Nephron (organoid): ENCODE results near the gene PLB1.

Experiments
- H3K27ac Mint-ChIP-seq, 3 experiments: 2 replicates each; pipeline ENCODE4 v1.8.0; 2020; ENCODE audit warnings: mixed read lengths in 3 of 3, mild to moderate bottlenecking in 2 of 3, moderate library complexity in 1 of 3
- H3K27me3 Mint-ChIP-seq: 2 replicates; pipeline ENCODE4 v1.8.0; 2021; ENCODE audit warnings: low read depth, mild to moderate bottlenecking, moderate library complexity, mixed read lengths
- H3K36me3 Mint-ChIP-seq: 2 replicates; pipeline ENCODE4 v1.8.0; 2020; ENCODE audit warnings: low read depth, mixed read lengths
- H3K4me1 Mint-ChIP-seq: 2 replicates; pipeline ENCODE4 v1.8.0; 2020; ENCODE audit warnings: mixed read lengths
- H3K4me3 Mint-ChIP-seq, 3 experiments: 2 replicates each; pipeline ENCODE4 v1.8.0; 2020; ENCODE audit warnings: mild to moderate bottlenecking in 3 of 3, mixed read lengths in 3 of 3, moderate library complexity in 2 of 3
- H3K9me3 Mint-ChIP-seq: 2 replicates; pipeline ENCODE4 v1.8.0; 2020; ENCODE audit warnings: mixed read lengths
- CTCF ChIP-seq, 3 experiments: fragments of 200-600 bp; sonication (generic); IDR thresholded peaks; one replicate each; pipeline ENCODE4 v1.5.0; 2021; ENCODE audit warnings: antibody characterized with exemption in 3 of 3; ENCODE audit not compliant: unreplicated experiment in 3 of 3

The PLB1 gene

DNA sequence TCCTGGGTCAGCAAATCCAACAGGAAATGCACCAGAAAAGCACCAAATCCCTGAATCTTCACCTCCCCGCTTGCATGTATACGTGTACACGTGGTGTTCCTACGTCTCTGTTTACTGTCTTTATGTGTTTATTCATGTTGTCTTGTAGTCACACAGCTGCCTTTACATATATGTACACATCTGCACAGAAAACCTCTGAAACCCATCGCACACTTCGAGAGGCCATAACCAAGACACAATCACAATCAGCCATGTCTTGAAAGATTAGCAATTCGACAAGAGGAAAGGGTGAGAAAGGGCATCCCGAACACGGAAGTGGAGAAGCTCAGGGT, 98.1 kb downstream of the PLB1 start:
- Mint-ChIP-seq H3K4me3 (no peak overlapping the region), H3K4me1 (peaks cover 33% of the 10 kb centered on the region), H3K27me3 (peaks cover 11% of the 10 kb centered on the region), H3K36me3 (no peaks in the 10 kb centered on the region), H3K9me3 (no peaks in the 10 kb centered on the region), H3K27ac (peak overlapping the region; percentile 43 to 68 (median 55))
- no peak for TF ChIP-seq CTCF (IDR thresholded peaks at IDR 0.05; ENCODE audit: unreplicated experiment in 3 of 3)

- peaks cover 11% of the 10 kb centered on the region for H3K27me3 Mint-ChIP-seq
- H3K27ac Mint-ChIP-seq: peak overlapping the region; percentile 43 to 68 (median 55)
- H3K4me3 Mint-ChIP-seq: peak overlapping the region in 1 of 3 experiments; percentile 5
- peaks cover 33% of the 10 kb centered on the region for H3K4me1 Mint-ChIP-seq
- TF ChIP-seq CTCF (IDR thresholded peaks at IDR 0.05; ENCODE audit: unreplicated experiment in 3 of 3): peak; percentile 80 to 92 (median 87)
- H3K9me3 Mint-ChIP-seq: no peaks in the 10 kb centered on the region
- H3K36me3 Mint-ChIP-seq: no peaks in the 10 kb centered on the region
These were observed 98.7 kb downstream of the PLB1 start for GRCh38 chr2:28594332-28595108.

DNA sequence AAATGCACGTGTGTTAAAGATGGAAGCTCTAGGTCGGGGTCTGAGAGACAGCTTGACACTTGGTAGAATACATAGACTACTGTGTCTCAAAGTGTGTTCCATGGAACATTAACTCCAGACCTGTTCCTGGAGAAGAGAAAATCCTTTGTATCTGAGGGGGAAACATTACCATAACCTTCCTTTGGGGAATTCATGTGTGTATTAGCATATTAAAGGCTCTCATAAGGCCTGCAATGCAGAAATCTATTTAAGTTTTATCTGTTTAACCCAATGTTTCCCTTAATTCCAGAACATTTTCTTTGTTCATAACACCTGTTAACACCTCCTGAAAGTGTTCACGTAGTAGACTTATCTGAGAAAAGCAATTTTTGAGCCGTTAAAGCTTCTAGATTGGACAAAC, 99.5 kb downstream of the PLB1 start:
- no peaks in the 10 kb centered on the region for H3K9me3 Mint-ChIP-seq
- H3K4me3 Mint-ChIP-seq: no peak overlapping the region
- H3K27ac Mint-ChIP-seq: peak overlapping the region in 2 of 3 experiments; percentile 43 to 68
- H3K4me1 Mint-ChIP-seq: peaks cover 33% of the 10 kb centered on the region
- peaks cover 11% of the 10 kb centered on the region for H3K27me3 Mint-ChIP-seq
- no peaks in the 10 kb centered on the region for H3K36me3 Mint-ChIP-seq
- no peak for TF ChIP-seq CTCF (IDR thresholded peaks at IDR 0.05; ENCODE audit: unreplicated experiment in 3 of 3)

GRCh38 chr2:28598484-28598883, 102.6 kb downstream of the PLB1 start:
- H3K4me1 Mint-ChIP-seq: peaks cover 18% of the 10 kb centered on the region
- no peaks in the 10 kb centered on the region for H3K9me3 Mint-ChIP-seq
- no peak overlapping the region for H3K27ac Mint-ChIP-seq
- no peak for TF ChIP-seq CTCF (IDR thresholded peaks at IDR 0.05; ENCODE audit: unreplicated experiment in 3 of 3)
- no peaks in the 10 kb centered on the region for H3K36me3 Mint-ChIP-seq
- no peak overlapping the region for H3K4me3 Mint-ChIP-seq
- peaks cover 5% of the 10 kb centered on the region for H3K27me3 Mint-ChIP-seq

DNA sequence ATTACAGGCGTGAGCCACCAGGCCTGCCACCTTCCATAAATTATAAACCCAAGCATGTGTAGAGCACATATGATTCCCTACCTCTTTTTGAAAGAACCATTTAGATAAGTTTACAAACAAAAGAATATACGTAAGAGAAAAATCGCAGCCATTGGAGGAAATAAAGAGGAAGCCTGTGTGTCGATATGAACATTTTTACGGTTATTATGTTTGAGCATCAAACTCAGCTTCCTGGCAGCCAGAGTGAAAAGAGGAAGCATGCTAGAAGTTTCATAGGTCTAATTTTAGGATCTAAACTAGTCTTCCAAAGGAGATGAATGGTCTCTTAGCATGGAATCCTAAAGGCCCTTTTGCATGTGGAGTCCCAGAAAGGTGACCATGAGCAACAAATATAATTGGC, 104.3 kb downstream of the PLB1 start:
- H3K36me3 Mint-ChIP-seq: no peaks in the 10 kb centered on the region
- TF ChIP-seq CTCF (IDR thresholded peaks at IDR 0.05; ENCODE audit: unreplicated experiment in 3 of 3): no peak
- H3K27me3 Mint-ChIP-seq: peaks cover 4% of the 10 kb centered on the region
- no peak overlapping the region for H3K27ac Mint-ChIP-seq
- H3K4me3 Mint-ChIP-seq: no peak overlapping the region
- no peaks in the 10 kb centered on the region for H3K9me3 Mint-ChIP-seq
- peaks cover 4% of the 10 kb centered on the region for H3K4me1 Mint-ChIP-seq

- H3K36me3 Mint-ChIP-seq: no peaks in the 10 kb centered on the region
- peaks cover 11% of the 10 kb centered on the region for H3K27me3 Mint-ChIP-seq
- H3K4me1 Mint-ChIP-seq: peaks cover 17% of the 10 kb centered on the region
- no peak for TF ChIP-seq CTCF (IDR thresholded peaks at IDR 0.05; ENCODE audit: unreplicated experiment in 3 of 3)
- no peak overlapping the region for H3K27ac Mint-ChIP-seq
- no peaks in the 10 kb centered on the region for H3K9me3 Mint-ChIP-seq
- no peak overlapping the region for H3K4me3 Mint-ChIP-seq
These were observed 105.8 kb downstream of the PLB1 start for GRCh38 chr2:28601616-28602015.
